HG02981 (cell line): ENCODE results near the gene COPG1.

ENCODE experiments used
- ATAC-seq: cut with Tn5 transposase; IDR thresholded peaks from one replicate; pipeline ENCODE4 v1.9.1; 2021; ENCODE audit warnings: mild to moderate bottlenecking, moderate library complexity; ENCODE audit not compliant: unreplicated experiment

COPG1 gene

DNA sequence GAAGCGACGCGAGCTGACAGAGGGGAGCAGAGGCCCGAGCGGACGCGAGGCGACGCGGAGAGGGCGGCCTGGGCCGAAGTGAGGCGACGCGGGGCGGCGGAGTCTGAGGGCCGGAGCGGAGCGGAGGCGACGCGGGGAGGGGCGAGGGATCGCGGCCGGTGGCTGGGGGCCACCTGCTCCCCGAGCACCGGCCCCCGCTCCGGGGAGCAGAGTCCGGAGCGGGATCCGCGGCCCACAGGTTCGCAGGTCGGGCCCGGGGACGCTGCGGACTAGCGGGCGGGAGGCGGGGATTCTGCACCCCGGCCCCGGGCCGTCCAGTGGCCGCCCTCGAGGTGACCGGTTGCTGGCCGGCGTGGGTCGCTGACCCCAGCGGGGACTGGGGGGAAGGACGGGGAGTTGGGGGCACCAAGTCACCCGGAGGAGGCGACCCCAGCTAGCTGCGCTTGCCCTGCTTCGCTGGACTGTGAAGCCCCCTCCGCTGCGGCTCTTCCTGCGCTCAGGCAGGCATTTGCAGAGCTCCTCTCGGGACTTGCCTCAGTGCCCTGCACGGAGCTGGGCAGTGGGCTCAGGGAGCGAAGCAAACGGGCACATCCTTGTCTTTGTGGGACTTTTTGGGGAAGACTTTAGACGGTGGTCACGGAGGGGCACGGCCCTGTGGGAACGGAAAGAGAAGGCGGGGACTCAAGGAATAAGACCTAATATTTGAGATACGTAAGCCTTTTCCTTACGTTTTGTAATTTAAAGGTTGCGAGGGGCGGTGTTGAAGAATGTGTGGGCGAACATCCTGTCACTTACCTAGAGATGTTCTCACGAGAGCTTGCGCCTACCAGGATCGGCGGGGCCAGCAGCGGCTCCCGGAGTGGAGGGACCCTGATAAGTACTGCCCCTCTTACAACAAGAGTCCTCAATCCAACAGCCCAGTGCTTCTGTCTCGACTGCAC is 29.8 kb downstream of the COPG1 start:
- no peak for ATAC-seq

DNA sequence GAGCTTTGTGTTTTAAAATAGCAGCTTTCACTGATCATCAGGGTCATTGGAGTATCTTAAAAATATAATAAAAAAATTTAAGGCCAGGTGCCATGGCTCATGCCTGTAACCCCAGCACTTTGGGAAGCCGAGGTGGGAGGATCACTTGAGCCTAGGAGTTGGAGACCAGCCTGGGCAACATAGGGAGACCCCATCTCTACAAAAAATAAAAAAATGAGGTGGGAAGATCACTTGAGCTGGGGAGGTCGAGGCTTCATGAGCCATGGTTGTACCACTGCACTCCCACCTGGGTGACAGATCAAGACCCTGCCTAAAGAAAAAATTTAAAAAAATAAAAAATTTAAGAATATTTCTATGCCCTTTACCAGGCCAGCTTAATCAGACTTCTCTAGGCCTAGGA is 30.8 kb downstream of the COPG1 start:
- ATAC-seq, result no peak

DNA sequence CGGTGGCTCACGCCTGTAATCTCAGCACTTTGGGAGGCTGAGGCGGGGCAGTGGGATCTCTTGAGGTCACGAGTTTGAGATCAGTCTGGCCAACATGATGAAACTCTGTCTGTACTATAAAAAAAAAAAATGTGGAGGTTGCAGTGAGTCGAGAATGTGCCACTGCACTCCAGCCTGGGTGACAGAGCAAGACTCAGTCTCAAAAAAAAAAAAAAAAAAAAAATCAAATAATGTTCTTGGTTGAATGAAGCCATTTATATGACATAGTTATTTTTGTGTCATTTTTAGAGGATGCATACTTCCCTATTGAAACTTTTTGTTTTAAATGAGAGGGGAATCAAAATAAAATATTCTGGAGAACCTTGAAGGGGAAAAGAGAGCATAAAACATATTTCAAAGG is 32.3 kb downstream of the COPG1 start:
- ATAC-seq, result no peak

DNA sequence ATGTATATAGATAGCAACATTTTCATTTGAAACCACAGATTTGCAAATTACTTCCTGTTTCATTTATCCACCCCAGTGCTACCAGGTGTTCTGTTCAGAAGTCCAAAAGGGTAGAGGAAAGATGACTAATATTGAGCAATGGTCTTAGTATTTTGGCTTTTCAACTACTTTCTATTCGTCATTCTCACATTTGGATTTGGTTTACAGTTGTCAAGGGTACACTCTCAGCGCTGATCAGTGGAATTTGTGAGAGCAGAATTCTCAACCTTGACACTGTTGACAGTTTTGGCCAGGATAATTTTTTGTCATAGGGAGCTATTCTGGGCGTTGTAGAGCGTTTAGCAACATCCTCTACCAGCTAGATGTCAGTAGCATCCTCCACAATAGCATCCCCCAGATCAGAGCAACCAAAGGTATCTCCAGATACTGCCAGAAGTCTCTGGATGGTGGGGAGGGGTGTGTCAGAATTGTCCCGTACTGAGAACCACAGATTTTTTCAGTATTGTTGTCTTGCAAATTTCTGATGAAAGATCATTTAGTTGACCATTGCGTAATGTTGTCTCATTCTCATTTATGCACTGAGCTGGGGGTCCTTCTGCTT is 33.4 kb downstream of the COPG1 start:
- ATAC-seq, result peak; percentile 73

DNA sequence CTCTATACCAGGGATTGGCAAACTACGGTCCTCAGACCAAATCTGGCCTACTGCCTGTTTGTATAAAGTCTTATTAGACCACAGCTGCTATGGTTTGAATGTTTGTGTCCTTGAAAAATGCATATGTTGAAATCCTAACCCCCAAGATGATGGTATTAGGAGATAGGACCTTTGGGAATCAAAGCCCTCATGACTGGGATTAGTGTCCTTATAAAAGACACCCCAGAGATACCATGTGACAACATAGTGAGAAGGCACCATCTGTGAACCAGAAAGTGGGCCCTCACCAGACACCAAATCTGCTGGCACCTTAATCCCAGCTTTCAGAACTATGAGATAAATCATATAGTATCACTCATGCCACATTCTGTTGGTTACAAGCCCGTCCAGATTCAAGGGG is 36.7 kb downstream of the COPG1 start:
- no peak for ATAC-seq

DNA sequence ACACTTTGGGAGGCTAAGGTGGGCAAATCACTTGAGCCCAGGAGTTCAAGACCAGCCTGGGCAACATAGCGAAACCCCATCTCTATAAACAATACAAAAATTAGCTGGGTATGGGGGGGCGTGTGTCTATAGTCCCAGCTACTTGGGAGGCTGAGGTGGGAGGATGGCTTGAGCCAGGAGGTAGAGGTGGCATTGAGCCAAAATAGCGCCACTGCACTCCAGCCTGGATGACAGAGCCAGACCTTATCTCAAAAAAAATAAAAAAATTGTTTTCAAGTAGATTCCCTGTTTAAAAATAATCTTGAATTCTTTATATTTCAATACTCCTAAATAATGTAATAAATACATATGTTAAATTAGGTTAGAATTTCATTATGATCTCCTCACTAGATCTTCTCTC is 39.0 kb downstream of the COPG1 start:
- ATAC-seq, result no peak

DNA sequence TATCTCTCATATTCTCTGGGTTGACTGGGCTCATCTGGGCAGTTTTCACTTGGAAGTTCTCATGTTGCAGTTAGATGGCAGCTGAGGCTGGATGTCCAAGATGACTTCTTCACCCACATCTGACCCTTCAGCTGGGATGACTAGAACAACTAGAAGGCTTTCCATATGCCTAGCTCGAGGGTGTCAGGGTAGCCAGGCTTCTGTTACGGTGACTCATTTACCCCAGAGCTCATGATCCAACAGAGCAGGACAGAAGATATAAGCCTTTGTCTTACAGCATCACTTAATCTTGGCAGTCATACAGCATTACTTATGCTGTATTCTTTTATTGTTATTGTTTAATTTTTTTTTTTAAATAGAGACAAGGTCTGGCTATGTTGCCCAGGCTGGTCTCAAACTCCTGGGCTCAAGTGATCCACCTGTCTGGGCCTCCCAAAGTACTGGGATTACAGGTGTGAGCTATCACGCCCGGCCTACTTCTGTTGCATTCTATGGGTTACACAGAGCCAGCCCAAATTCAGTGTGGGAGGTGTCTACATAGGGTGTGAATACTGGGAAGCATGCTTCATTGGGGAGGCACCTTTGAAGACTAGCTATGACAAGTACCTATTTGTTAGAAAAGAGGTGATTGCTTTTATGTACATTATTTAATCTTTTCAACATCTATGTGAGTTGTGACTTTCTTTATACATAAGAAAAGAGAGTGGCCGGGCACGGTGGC is 40.0 kb downstream of the COPG1 start:
- no peak for ATAC-seq

DNA sequence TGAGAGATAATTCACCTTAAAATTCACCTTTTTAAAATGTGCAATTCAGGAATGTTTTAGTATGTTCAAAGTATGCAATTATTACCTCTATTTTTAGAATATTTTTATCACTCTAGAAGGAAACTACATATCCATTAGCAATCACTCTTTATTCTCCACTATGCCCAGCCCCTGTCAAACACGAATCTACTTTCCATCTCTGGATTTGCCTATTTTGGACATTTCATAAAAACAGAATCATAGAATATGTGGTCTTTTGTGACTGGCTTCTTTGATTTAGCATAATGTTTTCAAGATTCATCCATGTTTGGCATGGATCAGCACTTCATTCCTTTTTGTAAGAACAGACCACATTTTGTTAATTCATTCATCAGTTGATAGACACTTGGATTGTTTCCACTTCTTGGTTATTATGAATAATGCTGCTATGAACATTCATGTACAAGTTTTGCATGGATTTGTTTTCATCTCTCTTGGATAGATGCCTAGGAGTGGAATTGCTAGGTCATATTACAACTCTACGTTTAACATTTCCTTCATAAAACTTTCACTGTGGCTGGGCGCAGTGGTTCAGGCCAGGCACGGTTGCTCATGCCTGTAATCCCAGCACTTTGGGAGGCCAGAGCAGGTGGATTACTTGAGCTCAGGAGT is 42.0 kb downstream of the COPG1 start:
- ATAC-seq, result no peak

DNA sequence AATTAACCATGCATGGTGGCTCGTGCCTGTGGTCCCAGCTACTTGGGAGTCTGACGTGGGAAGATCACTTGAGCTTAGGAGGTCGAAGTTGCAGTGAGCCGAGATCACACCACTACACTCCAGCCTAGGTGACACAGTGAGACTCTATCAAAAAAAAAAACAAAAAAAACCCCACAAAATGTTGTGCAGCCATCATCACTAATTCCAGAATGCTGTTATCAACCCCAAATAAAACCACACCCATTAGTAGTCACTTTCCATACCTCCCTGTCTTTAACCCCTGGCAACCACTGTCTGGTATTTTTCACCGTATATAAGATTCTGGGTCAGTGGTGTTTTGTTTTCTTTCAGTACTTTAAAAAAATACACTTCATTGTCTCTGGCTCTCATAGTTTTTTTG is 45.9 kb downstream of the COPG1 start:
- ATAC-seq, result no peak

DNA sequence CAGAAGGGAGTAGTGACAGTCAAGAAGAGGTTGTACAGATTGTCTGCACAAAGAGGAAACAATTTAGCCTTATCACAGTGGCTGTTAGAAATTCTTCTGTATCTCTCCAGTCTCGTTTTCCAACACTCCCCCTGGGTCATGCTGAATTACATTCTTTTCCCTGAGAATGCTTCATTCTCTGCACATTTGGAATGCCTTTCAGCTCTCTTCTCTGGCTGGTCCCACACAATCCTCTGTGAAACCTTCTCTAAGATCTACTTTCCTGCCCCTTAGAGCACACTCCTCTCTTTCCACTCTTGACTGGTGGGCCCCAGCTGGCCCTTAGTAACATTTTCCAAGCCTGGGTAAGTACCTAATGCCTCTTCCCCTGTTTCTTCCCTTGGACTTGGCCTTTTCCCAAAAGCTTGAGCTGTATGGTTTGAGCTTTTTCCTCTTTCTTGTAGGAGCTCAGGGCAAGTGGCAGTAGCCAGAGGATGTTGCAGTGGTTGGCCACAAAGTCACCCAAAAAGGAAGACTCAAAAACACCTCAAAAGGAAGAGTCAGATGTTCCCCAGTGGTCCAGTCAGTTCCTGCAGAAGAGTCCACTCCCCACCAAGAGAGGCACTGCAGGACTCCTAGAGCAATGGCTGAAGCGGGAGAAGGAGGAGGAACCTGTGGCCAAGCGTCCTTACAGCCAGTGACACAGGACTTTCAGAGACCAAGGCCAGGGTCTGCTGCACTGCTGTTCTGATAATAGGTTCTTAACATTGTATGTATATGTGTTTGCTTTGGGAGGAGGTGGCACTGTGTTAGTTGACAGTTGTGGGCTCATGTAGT is 54.9 kb downstream of the COPG1 start:
- ATAC-seq, result no peak

DNA sequence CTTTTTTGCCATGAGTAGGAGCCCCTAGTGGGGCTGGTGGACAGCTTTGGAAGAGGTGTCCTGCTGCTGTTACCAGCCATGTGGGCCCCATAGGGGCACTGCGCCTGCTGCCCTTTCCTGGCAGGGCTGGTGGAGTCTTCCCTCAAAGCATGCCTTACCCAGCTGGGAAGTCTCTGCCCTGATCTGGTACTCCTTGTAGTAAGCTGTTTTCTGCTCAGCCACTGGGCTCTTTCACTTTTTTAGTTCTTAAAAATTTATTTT is 55.5 kb downstream of the COPG1 start:
- no peak for ATAC-seq

DNA sequence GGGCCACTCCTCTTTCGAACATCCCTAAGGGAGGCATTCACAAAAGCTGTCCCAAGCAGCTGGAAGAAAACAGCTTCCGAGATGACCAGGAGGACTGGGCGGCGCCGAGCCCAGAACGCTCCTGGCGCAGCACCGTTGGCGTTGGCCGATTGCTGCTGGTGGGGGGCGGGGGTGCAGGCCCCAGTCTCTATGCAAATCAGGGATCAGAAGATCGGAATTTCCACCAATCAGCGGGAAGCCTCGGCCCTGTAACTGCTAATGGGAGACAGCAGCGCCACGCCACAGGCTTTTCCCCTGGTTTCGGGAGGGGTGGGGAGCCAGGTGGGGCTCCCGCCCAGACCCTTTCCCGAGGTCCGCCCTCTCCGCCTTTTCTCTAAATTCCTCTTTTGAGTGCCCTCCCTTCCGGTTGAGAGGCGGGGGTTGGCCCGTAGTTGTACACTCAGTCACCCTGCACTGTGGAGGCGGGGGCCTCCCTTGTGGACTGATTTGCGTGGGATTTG is 56.2 kb downstream of the COPG1 start:
- no peak for ATAC-seq

DNA sequence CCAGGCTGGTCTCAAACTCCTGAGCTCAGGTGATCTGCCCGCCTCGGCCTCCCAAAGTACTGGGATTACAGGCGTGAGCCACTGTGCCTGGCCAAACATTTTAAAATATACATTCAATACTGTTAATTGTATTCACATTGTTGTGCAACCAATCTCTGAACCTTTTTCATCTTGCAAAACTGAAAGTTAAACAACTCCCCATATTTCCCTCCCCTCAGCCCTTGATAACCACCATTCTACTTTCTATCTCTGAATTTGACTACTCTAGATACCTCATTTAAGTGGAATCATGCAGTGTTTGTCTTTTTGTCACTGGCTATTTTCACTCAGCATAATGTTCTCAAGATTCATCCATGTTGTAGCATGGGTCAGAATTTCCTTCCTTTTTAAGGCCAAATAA is 59.2 kb downstream of the COPG1 start:
- ATAC-seq, result no peak

DNA sequence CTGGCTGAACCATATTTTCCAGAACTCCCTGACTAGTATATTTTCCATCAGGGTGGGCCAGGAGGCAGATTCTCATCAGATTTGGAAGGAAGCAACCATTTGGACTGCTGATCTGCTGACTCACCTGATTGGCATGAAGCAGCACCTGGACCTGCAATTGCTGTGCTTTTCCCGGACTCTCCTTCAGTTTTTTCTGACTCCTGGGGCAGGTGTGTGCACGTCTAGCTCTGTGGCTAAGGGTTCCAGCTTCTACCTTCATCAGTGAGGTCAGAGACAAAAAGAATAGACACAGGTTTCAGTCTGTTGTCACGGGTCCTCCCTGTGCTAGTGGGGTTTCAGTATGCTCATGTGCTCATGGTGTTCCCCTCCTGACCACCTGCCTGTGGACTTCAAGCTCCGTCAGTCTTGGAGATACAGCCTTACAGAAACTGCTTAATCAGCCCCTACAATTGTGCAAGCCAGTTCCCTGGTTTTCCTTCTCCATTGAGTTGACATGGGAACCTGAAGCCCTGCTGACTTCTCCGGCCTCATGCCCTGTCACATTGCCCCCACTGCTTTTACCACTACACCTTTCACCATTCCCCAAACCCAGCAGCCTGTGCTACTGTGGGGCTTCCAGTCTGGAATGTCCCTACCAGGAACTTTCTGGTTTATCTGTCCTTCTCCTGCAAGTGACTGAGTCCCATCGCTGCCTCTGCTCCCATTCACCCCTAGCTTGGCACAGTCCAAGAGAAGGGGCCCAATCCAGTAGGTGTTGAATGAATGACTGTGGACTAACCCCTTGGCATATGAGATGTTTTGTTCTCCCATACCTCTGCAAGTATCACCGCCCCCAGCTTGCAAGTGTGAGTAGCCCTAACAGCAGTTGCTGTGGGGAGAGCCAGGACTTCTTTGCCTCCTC is 61.0 kb downstream of the COPG1 start:
- ATAC-seq, result no peak

DNA sequence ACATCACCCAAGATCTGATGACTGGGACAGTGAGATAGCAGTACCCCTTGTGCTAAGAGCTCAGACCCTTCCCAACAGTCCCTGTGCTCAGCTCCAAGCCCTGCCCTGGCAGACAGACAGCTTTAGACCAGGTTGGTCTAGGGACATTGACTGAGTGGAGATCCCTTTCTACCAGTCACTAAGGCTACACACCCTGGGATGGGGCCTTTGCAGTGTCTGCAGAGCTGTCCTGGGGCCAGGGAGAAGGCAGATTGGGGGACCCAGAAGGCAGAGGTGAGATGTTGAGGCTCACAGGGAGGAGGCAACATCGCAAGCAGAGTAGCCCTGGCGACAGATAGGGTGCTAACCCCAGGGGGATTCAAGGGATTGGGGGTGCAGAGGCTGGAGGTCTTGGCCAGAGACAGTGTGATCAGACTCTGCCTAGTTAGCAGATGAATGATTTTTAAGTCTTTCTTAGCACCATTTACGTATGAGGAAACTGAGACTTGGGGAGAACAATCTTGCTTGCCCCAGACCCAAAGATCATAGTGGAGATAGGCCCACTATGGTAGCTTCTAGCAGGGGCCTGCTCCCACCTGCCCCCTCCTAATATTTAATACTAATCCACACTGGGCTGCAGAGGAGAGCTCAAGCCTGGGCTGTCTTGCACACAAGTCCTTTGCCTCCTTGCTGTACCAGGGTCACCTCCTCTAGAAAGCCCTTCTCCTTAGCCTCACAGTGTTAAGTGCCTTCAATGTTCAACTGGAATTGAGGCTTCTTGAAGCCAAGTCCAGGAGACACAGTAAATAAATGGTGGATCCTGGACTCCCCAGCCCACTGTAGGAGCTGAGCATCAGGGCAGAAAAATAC is 61.9 kb downstream of the COPG1 start:
- ATAC-seq, result no peak

DNA sequence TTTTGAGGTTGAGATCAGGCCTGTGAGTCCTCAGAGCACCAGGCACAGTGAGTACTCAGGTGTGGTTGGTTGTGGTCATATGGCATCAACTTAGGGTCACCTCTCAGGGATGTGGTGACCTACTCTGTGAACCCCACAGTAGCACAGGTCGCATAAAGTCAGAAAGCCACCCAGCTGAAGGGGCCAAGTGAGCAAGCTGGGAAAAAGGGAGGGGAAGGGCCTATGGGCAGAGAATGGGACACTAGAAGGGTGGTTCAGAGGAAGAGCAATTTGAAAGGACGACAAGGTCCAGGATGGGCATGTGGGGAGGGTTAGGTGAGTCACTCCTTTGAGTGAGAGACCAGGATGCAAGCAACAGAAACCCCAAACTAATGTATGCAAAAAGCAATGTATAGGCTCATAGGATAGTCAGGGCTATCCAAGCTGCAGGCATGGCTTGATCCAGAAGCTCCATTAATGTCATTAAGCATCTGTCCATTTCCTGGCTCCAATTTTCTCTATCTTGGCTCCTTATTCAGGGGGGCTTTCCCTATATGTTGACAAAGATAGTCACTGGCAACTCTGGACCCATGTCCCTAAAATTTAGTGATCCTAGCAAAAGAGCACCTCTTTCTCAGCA is 62.7 kb downstream of the COPG1 start:
- ATAC-seq, result no peak

DNA sequence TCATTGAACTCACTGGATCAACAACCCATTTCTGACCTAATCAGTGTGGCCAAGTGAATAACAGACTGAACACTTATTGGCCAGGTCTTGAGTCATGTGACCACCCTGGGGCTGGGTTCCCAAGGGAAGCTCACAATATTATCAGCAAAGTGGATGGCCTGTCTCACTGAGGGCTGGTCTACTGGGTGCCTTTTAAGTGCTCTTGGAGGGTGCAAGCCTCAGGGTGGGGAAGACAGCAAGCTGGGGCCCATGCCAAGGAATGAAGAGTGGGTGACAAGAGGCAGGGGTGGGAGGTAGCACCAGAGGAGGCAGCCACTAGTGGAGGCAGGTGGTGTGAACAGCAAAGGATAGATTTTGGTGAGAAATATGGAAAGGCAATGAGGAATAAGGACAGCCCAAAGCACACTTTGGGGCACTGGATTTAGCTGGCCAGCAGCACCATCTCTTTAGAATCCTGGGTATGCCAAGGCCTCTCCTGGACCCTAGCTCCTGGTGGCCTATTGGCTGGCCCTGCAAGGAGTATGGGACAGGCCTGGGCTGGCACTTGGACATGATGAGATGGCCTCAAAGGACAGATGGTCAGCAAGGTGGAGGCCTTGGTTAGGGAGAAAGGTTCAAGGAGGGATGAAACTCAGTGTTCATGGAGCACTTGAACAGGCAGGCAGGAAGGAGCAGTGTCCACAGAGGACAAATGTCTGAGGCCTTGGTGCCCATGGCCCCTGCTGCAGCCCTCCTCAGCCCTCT is 63.4 kb downstream of the COPG1 start:
- ATAC-seq, result no peak

DNA sequence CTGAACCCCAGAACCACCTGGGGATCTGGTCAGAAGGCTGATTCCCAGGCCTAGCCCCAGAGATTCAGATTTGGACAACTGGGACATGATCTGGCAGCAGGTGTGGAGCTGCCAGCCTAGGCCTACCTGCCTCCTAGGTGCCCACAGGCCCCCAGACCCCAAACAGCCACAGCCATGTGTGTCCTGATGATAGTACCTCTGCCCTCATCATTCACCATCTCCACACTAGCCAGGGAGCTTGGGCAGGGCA is 63.9 kb downstream of the COPG1 start:
- ATAC-seq, result no peak
